ENCODE data around the gene FAM78A. TPM values are rescaled to one million over a fixed set of nuclear protein-coding genes. Genes with fewer than 3 reads are reported as not detected.

FAM78A gene, protein sequence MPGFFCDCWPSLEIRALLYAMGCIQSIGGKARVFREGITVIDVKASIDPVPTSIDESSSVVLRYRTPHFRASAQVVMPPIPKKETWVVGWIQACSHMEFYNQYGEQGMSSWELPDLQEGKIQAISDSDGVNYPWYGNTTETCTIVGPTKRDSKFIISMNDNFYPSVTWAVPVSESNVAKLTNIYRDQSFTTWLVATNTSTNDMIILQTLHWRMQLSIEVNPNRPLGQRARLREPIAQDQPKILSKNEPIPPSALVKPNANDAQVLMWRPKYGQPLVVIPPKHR
- 0.40 and 0.44 TPM in 2 replicates for total RNA-seq

DNA sequence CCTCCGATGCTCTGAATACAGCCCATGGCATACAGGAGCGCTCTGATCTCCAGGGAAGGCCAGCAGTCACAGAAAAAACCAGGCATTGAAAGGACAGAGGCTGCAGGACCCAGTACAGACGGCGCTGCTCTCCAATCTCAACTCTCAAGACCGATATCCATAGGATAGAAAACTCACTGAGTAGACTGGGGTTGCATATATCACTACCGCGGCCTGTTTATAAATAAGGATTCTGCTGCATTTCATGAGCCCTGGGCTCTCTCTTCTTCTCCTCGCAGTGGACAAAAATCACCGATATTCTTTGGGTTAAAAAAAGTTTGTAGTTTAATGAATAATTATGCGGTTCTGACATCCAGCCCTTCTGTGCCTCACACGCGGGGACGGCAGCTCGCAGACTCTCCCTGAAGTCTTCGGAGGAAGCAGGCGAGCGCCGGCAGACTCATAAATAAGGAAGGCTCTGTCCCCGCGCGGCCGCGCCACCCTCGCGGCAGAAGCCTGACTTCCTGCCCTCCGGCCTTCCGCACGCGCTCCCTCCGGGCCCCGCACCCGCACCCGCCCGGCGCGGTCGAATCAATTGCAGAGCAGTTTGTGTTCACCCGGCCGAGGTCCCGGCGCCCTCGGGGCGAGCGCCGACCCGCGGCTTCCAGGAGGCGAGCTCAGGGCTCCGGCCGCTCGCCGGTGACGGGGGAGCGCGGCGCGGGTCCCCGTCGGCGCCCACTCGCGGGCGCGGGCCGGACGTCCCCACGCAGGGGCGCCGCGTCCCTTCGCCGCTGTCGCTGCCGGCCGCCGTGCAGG is at the start of gene FAM78A:
TSS of gene FAM78A (minus strand) at position 417 of the 795 bp plus-strand sequence. CDS start at position 86, 331 bp downstream.

DNA sequence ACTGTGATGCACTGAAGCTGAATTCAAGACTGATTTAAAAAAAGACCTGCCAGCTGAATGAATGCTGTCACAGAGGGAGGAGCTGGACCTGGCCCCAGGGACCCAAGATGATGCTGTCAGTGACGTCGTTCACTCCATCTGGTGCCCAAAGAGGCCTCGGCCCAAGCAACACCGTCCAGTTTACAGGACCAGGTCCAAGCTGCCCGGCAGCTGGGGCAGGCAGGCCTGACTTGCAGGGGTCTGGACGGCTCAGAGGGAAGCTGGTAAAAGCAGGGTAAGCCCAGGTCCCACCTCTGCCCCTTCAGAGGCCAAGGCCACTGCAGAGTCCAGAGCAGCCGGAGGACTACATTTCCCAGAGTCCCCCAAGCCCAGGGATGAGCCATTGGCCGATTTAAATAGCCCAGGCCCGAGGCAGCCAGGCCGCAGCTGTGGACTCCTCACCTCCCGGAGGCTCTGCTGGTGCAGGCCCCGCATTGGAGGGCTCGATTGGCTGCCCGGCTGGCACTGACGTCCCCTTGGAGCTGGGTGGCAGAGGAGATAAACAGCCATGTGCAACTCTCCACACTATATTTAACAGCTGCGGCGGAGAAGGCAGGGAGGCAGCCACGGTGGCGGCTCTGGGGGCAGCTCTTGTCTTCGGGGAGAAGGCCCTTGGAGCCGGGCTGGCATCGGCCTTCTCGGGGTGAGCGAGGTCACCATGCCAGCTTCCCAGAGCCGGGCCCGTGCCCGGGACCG is 13.2 kb upstream of the FAM78A start, which contains the start of gene PLPP7:
TSS of gene PLPP7 (plus strand) at position 423 of the 735 bp plus-strand sequence. CDS start at position 698, 275 bp downstream.

Other genes starting within 250 kb of the FAM78A start
- gene AIF1L, start 180.0 kb downstream of the FAM78A start, total RNA-seq: 0.75 and 0.92 TPM in 2 replicates
- gene NUP214, start 150.9 kb downstream of the FAM78A start, total RNA-seq: 10.3 and 14.2 TPM in 2 replicates
- gene PLPP7, start 13.2 kb upstream of the FAM78A start, total RNA-seq: 15.0 and 16.9 TPM in 2 replicates
- 30.5 and 42.6 TPM in 2 replicates for gene PRRC2B, start 117.6 kb upstream of the FAM78A start, total RNA-seq
- 32.6 and 35.6 TPM in 2 replicates for gene POMT1, start 226.4 kb upstream of the FAM78A start, total RNA-seq

Measured in aortic smooth muscle cell (primary cell).